DND-41 (cell line): ENCODE measurements around the gene PUM2.

Source experiments
- CTCF ChIP-seq: IDR thresholded peaks from 2 replicates; pipeline ENCODE4 v1.5.1; 2012; ENCODE audit warnings: borderline replicate concordance, low read length, moderate library complexity, mild to moderate bottlenecking; ENCODE audit not compliant: poor library complexity, severe bottlenecking; ENCODE audit errors: extremely low read depth
- EZH2 ChIP-seq: IDR thresholded peaks from 3 replicates; pipeline ENCODE4 v1.6.1; 2012; ENCODE audit warnings: borderline replicate concordance, low read depth, mild to moderate bottlenecking, moderate library complexity, low read length, inconsistent platforms; ENCODE audit not compliant: severe bottlenecking

GRCh38 chr2:20333738-20334137 lies 16.9 kb downstream of the PUM2 start:
- no peak for TF ChIP-seq EZH2
- no peak for TF ChIP-seq CTCF
